K562 (cell line): ENCODE measurements around the gene PRKCE. TPM values are rescaled to one million over a fixed set of nuclear protein-coding genes. Genes with fewer than 3 reads are reported as not detected.
A peak's percentile ranks its signal among the peaks of the same experiment; 100 is the strongest.

Source experiments
- ATF7 ChIP-seq: fragments of 450-650 bp; IDR thresholded peaks from 2 replicates; pipeline ENCODE4 v1.7.1; 2014; ENCODE audit warnings: mild to moderate bottlenecking, moderate library complexity
- CEBPB ChIP-seq: fragments of 450-650 bp; IDR thresholded peaks from 2 replicates; pipeline ENCODE4 v1.6.1; 2016; ENCODE audit warnings: missing genetic modification characterization, missing compliant biosample characterization
- CREB1 ChIP-seq, 2 experiments: sonication (generic) in 1 of 2; formaldehyde crosslinking in 1 of 2; IDR thresholded peaks; 2 replicates each; pipeline versions ENCODE4 v1.6.1 to v1.8.0; 2012 to 2022; ENCODE audit warnings: inconsistent platforms in 1 of 2, mild to moderate bottlenecking in 1 of 2, missing genetic modification reagents in 1 of 2, moderate library complexity in 1 of 2
- E2F6 ChIP-seq, 2 experiments: IDR thresholded peaks; 2 replicates each; pipeline ENCODE4 v1.6.1; 2011; ENCODE audit warnings: borderline replicate concordance in 1 of 2, control low read depth in 1 of 2, low read depth in 1 of 2, low read length in 1 of 2, mild to moderate bottlenecking in 1 of 2, mixed read lengths in 1 of 2, moderate library complexity in 1 of 2; ENCODE audit not compliant: insufficient read depth in 1 of 2, insufficient read length in 1 of 2, poor library complexity in 1 of 2, severe bottlenecking in 1 of 2; ENCODE audit errors: extremely low read depth in 1 of 2
- JUND ChIP-seq, 2 experiments: IDR thresholded peaks; 2 replicates in 1 of 2; 3 replicates in 1 of 2; pipeline ENCODE4 v1.6.1; 2011; ENCODE audit warnings: borderline replicate concordance in 2 of 2, low read depth in 2 of 2, low read length in 2 of 2, improper control_type of control experiment in 1 of 2, missing biosample characterization in 1 of 2, missing genetic modification characterization in 1 of 2, missing genetic modification reagents in 1 of 2
- MEIS2 ChIP-seq: fragments of 450-650 bp; IDR thresholded peaks from 2 replicates; pipeline ENCODE4 v1.6.1; 2014; ENCODE audit warnings: mild to moderate bottlenecking; ENCODE audit not compliant: partially characterized antibody
- MYC ChIP-seq, 2 experiments: fragments of 250-450 bp in 1 of 2; sonication (Bioruptor Pico) in 1 of 2; IDR thresholded peaks; 2 replicates each; pipeline versions ENCODE4 v1.5.1 to v1.6.1; 2012 to 2021; ENCODE audit warnings: low read depth in 2 of 2, borderline replicate concordance in 1 of 2, improper control_type of control experiment in 1 of 2, low read length in 1 of 2, mild to moderate bottlenecking in 1 of 2, moderate library complexity in 1 of 2
- PKNOX1 ChIP-seq: fragments of 450-650 bp; IDR thresholded peaks from 2 replicates; pipeline ENCODE4 v1.6.1; 2016
- RCOR1 ChIP-seq, 2 experiments: IDR thresholded peaks; 2 replicates each; pipeline ENCODE4 v1.6.1; 2012; ENCODE audit warnings: low read depth in 2 of 2, low read length in 2 of 2, borderline replicate concordance in 1 of 2, improper control_type of control experiment in 1 of 2
- STAT5B ChIP-seq: fragments of 250-450 bp; sonication (Bioruptor Pico); IDR thresholded peaks from 2 replicates; pipeline ENCODE4 v1.8.0; 2021; ENCODE audit warnings: mild to moderate bottlenecking, inconsistent platforms
- TRIM28 ChIP-seq: fragments of 450-650 bp; IDR thresholded peaks from 2 replicates; pipeline ENCODE4 v1.6.1; 2017
- USF2 ChIP-seq: sonication (generic); formaldehyde crosslinking; IDR thresholded peaks from 2 replicates; pipeline ENCODE4 v1.5.0; 2020; ENCODE audit warnings: missing genetic modification reagents
- ZBTB7A ChIP-seq: IDR thresholded peaks from 2 replicates; pipeline ENCODE4 v1.6.1; 2011; ENCODE audit warnings: low read depth, mild to moderate bottlenecking, low read length, moderate library complexity, borderline replicate concordance; ENCODE audit not compliant: control insufficient read depth
- ZNF766 ChIP-seq: fragments of 200-800 bp; sonication (Bioruptor generic); conservative IDR thresholded peaks from 2 replicates; pipeline ENCODE4 v1.6.1; 2016; ENCODE audit warnings: missing genetic modification characterization, missing compliant biosample characterization
- polyA plus RNA-seq, 8 experiments: library from polyadenylated mRNA; depleted of rRNA in 4 of 8; stranded (reverse) in 5 of 8; unstranded in 3 of 8; fragments of >200 nt; fragmentation: Nextera tagmentation in 2 of 8; fragmentation: Illumina TruSeq in 1 of 8; extraction: Ambion mirVana in 2 of 8; extraction: Trizol in 1 of 8; gene quantifications; 2 replicates each; pipeline versions ENCODE4 v1.2.1 to v1.2.3, GENCODE V29; 2011 to 2014; ENCODE audit warnings: inconsistent platforms in 1 of 8, missing spikeins in 1 of 8
- total RNA-seq, 7 experiments: library from RNA; depleted of rRNA in 6 of 7; stranded (reverse); fragments of >200 nt in 6 of 7; fragmentation: Illumina TruSeq in 2 of 7; extraction: Trizol in 2 of 7; gene quantifications; 2 replicates each; pipeline versions ENCODE4 v1.2.1 to v1.2.3, GENCODE V29; 2011 to 2021; ENCODE audit warnings: low replicate concordance in 1 of 7
- TF ChIP-seq, protein P1 (sequence below): IDR thresholded peaks from 2 replicates; pipeline ENCODE4 v1.6.1; 2014; ENCODE audit warnings: antibody characterized with exemption
- TF ChIP-seq, protein P2 (sequence below): sonication (generic); formaldehyde crosslinking; IDR thresholded peaks from 2 replicates; pipeline ENCODE4 v1.8.1; 2023; ENCODE audit warnings: mild to moderate bottlenecking, missing genetic modification reagents

Gene PRKCE
- total and polyA plus RNA-seq, 9 of the 15 experiments (the other 6 are each of a cell fraction or from before 2014, with no cell fraction given), result 0.06 to 1.0 (median 0.22) TPM; not detected in 1

DNA sequence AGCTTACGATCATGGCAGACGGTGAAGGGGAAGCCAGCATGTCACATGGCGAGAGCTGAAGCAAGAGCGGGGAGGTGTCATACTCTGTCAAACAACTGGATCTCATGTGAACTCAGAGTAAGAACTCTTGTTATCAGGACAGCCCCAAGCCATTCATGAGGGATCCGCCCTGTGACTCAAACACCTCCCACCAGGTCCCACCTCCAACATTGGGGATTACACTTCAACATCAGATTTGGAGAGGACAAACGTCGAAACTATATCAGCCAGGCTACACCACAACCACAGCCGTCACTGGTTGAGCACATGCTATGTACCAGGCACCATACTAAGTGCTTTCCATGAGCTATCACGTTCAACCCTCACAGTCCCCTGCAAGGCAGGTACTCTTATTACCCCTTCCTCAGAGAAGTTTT is 293.8 kb downstream of the PRKCE start (continued):
- TF ChIP-seq, protein P1, sequence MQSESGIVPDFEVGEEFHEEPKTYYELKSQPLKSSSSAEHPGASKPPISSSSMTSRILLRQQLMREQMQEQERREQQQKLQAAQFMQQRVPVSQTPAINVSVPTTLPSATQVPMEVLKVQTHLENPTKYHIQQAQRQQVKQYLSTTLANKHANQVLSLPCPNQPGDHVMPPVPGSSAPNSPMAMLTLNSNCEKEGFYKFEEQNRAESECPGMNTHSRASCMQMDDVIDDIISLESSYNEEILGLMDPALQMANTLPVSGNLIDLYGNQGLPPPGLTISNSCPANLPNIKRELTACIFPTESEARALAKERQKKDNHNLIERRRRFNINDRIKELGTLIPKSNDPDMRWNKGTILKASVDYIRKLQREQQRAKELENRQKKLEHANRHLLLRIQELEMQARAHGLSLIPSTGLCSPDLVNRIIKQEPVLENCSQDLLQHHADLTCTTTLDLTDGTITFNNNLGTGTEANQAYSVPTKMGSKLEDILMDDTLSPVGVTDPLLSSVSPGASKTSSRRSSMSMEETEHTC, result peak; percentile 44; the same call in 1 of the 2 replicates
- TF ChIP-seq PKNOX1, result peak; percentile 43
- TF ChIP-seq MEIS2, result peak; percentile 26
- TF ChIP-seq JUND (IDR thresholded peaks at IDR 0.05; ENCODE audit: borderline replicate concordance, low read depth, low read length), result peak; percentile 43; the same call in 1 of the 2 replicates
- no peak; the same call in 2 of the 3 replicates for TF ChIP-seq JUND (tag; IDR thresholded peaks at IDR 0.05; ENCODE audit: borderline replicate concordance, low read depth, low read length)
- TF ChIP-seq RCOR1 (IDR thresholded peaks at IDR 0.05; ENCODE audit: borderline replicate concordance in 1 of 2, low read depth in 2 of 2, low read length in 2 of 2), result peak in 1 of 2 experiments; percentile 25; a peak in 1 of 4 replicates
- 0 out of 2 replicates have a peak, but pooled peaks have one; percentile 12 for TF ChIP-seq CEBPB (tag)
- TF ChIP-seq ZBTB7A, result no peak
- no peak for TF ChIP-seq ATF7
- 0 out of 2 replicates have a peak, but pooled peaks have one; percentile 44 for TF ChIP-seq ZNF766 (CRISPR knock-in tag)
- TF ChIP-seq E2F6 (IDR thresholded peaks at IDR 0.05; ENCODE audit: borderline replicate concordance in 1 of 2, extremely low read depth in 1 of 2, insufficient read depth in 1 of 2, insufficient read length in 1 of 2, low read depth in 1 of 2, low read length in 1 of 2, poor library complexity in 1 of 2, severe bottlenecking in 1 of 2), result no peak
- no peak for TF ChIP-seq TRIM28
- no peak for TF ChIP-seq MYC (IDR thresholded peaks at IDR 0.05; ENCODE audit: low read depth, low read length)
- TF ChIP-seq MYC (CRISPR knock-in tag; IDR thresholded peaks at IDR 0.05; ENCODE audit: borderline replicate concordance, low read depth), result no peak
- no peak for TF ChIP-seq CREB1 (IDR thresholded peaks at IDR 0.05)
- no peak for TF ChIP-seq CREB1 (CRISPR knock-in tag; IDR thresholded peaks at IDR 0.05)
- TF ChIP-seq, protein P2, sequence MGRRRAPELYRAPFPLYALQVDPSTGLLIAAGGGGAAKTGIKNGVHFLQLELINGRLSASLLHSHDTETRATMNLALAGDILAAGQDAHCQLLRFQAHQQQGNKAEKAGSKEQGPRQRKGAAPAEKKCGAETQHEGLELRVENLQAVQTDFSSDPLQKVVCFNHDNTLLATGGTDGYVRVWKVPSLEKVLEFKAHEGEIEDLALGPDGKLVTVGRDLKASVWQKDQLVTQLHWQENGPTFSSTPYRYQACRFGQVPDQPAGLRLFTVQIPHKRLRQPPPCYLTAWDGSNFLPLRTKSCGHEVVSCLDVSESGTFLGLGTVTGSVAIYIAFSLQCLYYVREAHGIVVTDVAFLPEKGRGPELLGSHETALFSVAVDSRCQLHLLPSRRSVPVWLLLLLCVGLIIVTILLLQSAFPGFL (CRISPR knock-in tag), result no peak
- peak; percentile 55; the same call in 1 of the 2 replicates for TF ChIP-seq USF2 (CRISPR knock-in tag)
- TF ChIP-seq STAT5B (CRISPR knock-in tag), result no peak
- TF ChIP-seq, all 486 proteins: peak for 15
